Mammary epithelial cell (primary cell): ENCODE results near the gene CEP295NL.

Source experiments
- CTCF ChIP-seq, 2 donors: IDR thresholded peaks in 1 of 2; conservative IDR thresholded peaks in 1 of 2; 2 replicates each; pipeline ENCODE4 v1.5.1; 2011 to 2012; ENCODE audit warnings: inconsistent platforms in 2 of 2, low read length in 2 of 2, mild to moderate bottlenecking in 2 of 2, control low read depth in 1 of 2, low read depth in 1 of 2; ENCODE audit not compliant: insufficient read depth in 1 of 2; ENCODE audit errors: extremely low read depth in 1 of 2
- EZH2 ChIP-seq: IDR thresholded peaks from 2 replicates; pipeline ENCODE4 v1.6.1; 2012; ENCODE audit warnings: low read length, inconsistent platforms, borderline replicate concordance

GRCh38 chr17:78908426-78908825 is 5.4 kb upstream of the CEP295NL start:
- TF ChIP-seq CTCF (conservative IDR thresholded peaks at IDR 0.05 in 1 of 2, IDR thresholded peaks at IDR 0.05 in 1 of 2; ENCODE audit: extremely low read depth in 1 of 2, insufficient read depth in 1 of 2, low read depth in 1 of 2, low read length in 2 of 2) (no peak), EZH2 (no peak)
